ENCODE data around the gene LRIT1. TPM values are rescaled to one million over a fixed set of nuclear protein-coding genes. Genes with fewer than 3 reads are reported as not detected.

Gene LRIT1
- total RNA-seq, 1 donor from 2014 or later, result not detected

- intact Hi-C loops (cut with micrococcal nuclease), result no loop called here
- ATAC-seq, result no peak
- no peak for DNase-seq
Observed at GRCh38 chr10:84224411-84225028, 16.8 kb downstream of the LRIT1 start.

GRCh38 chr10:84221916-84222315 lies 19.4 kb downstream of the LRIT1 start:
- ATAC-seq, result no peak

GRCh38 chr10:84217746-84218145 lies 23.6 kb downstream of the LRIT1 start:
- ATAC-seq (no peak), DNase-seq (no peak)
- intact Hi-C loops (cut with micrococcal nuclease), result no loop called here

More at GRCh38 chr10:84221916-84222315, 19.4 kb downstream of the LRIT1 start:
- no peak for DNase-seq
- intact Hi-C loops (cut with micrococcal nuclease), result no loop called here

- intact Hi-C loops (cut with micrococcal nuclease), result no loop called here
- ATAC-seq (no peak), DNase-seq (no peak)
Observed at GRCh38 chr10:84216834-84217233, 24.5 kb downstream of the LRIT1 start.

GRCh38 chr10:84214612-84215235 lies 26.6 kb downstream of the LRIT1 start:
- ATAC-seq, result peak; percentile 27
- DNase-seq, result no peak
- intact Hi-C loops (cut with micrococcal nuclease), result no loop called here

DNA sequence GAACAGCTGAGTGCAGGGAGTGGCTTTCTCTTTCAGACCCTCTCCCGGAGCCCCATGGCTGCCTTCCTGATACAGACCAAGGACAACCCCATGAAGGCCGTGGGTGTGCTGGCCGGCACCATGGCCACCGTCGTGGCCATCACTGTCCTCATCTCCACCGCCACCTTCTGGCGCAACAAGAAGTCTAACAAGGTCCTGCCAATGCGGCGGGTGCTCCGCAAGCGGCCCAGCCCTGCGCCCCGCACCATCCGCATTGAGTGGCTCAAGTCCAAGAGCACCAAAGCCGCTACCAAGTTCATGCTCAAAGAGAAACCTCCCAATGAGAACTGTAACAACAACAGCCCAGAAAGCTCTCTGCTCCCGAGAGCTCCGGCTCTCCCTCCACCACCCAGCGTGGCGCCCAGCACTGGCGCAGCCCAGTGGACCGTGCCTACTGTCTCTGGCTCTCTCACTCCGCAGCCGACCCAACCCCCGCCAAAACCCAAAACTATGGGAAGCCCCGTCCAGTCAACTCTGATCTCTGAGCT lies 27.2 kb downstream of the LRIT1 start:
- no peak for DNase-seq
- ATAC-seq, result no peak
- intact Hi-C loops (cut with micrococcal nuclease), result no loop called here

DNA sequence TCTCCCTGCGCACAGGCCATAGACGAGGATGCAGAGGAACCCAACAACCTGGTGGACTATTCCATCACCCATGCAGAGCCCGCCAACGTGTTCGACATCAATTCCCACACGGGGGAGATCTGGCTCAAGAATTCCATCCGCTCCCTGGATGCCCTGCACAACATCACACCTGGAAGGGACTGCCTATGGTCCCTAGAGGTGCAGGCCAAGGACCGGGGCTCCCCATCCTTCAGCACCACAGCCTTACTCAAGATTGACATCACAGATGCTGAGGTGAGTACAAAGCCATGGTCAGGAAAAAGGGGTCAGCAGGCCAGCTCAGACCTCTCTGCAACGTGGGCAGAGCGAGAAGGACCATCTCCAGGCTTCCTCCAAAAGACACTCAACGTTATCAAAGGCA lies 28.3 kb downstream of the LRIT1 start:
- no peak for DNase-seq
- intact Hi-C loops (cut with micrococcal nuclease), result no loop called here
- no peak for ATAC-seq

- no peak for ATAC-seq
- no peak for DNase-seq
- intact Hi-C loops (cut with micrococcal nuclease), result no loop called here
Observed at GRCh38 chr10:84212014-84212413, 29.3 kb downstream of the LRIT1 start.

DNA sequence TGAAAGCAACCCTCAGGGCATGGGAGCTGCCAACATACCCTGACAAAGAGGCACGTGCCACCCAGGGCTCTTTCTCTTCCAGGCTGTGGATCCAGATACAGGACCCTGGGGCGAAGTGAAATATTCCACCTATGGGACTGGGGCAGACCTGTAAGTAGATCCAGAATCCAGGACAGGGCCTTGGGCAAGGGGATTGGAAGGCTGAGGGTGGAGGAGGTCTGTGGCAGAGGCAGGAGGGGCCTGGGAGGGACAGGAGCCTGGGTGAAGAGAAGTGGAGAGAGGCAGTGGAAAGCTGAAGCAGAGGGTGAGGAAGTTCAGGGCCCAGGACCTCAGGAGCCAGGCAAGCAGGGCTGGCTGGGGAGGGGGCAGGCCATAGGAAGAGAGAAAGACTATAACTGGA lies 29.8 kb downstream of the LRIT1 start:
- DNase-seq, result no peak
- no peak for ATAC-seq
- intact Hi-C loops (cut with micrococcal nuclease), result no loop called here

DNA sequence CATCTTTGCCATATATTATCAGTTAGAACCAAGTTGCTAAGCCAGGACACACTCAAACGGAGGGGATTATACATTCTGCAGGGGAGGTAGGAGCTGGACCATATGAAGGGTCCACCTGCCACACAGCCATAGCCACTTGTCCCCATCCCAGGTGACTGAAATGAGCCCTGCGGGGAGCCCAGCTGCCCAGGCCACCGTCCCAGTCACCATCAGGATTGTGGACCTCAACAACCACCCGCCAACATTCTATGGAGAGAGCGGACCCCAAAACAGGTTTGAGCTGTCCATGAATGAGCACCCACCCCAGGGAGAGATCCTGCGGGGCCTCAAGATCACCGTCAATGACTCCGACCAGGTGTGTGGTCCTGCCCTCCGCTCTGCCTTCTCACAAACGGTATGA lies 33.3 kb downstream of the LRIT1 start:
- DNase-seq (no peak), ATAC-seq (no peak)
- intact Hi-C loops (cut with micrococcal nuclease), result no loop called here

GRCh38 chr10:84205853-84206525 lies 35.4 kb downstream of the LRIT1 start:
- no peak for ATAC-seq

DNA sequence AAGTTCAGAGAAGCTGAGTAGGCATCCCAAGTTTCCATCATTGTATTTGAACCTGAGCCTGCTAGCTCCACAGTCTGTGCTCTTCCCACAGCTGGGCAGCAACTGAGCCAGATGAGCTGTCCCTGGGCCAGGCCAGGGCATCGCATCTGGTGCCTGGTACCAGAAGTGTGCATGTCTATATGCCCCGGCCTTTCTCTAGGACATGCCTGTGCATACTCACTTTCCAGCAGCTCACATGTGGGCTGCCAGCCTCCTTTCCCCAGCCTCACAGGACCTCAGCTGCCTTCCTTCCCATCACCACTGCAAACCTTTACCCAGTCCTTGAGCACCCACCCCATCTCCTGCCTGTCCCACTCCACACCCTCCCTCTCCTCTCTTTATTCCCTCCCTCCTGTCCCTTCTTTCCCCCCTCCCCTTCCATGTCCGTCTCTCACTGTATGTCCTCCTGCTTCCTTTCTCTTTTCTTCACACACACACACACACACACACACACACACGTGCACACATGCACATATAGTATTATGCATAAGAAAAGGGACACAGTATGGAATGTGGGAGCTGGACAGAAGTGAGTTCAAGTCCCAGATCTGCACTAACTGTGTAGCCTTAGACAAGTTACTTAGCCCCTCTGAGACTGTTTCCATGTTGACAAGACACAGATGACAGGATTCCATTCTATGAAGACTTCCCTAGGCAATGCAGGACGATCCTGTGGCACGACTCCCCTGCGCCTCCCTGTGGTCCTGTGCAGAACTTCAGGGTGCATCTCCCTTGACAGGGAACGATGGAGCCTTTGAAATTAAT lies 36.1 kb downstream of the LRIT1 start:
- DNase-seq, result peak; percentile 69
- ATAC-seq, result peak; percentile 80
- intact Hi-C loops (cut with micrococcal nuclease), result no loop called here

More at GRCh38 chr10:84205853-84206525, 35.4 kb downstream of the LRIT1 start:
- DNase-seq, result no peak
- intact Hi-C loops (cut with micrococcal nuclease), result no loop called here

GRCh38 chr10:84204610-84205009 lies 36.7 kb downstream of the LRIT1 start:
- no peak for DNase-seq
- ATAC-seq, result no peak
- intact Hi-C loops (cut with micrococcal nuclease), result no loop called here

DNA sequence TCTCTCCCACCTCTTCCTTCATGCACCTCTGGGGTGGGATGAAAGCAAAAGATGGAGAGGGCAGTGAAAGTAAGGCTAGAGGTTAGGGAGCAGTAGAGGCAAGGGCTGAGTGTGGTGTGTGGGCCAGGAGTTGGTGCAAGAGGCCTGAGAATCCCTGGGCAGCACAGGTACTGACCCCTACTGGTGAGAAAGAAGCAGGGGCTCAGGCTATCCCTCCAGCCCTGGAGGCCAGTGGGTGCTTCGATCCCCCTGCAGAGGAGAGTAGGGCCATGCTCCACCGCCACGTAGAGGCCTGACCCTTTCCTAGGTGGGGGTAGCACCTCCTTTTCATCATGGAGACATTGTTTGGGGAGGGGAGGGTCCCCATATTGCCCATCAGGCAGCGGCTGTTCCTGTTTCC lies 37.2 kb downstream of the LRIT1 start:
- ATAC-seq (no peak), DNase-seq (no peak)
- intact Hi-C loops (cut with micrococcal nuclease), result no loop called here

DNA sequence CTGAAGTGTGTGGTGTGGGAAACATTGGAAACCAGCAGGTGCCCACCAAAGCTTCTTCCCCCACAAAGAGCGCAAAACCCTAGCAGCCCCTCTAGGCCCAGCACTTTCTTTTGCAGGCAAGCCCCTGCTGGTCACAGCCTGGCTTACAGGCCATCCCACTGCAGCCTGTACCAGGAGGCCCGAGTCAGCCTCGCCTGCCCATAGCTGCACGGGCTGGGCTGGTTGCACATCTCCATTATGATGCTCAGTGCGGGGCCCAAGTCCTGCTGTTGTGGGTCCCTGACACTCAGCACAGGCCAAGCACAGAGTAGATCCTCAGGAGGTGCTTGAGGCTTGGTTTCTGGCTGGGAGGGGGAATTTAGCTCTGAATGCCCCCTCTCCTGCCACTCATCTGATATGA lies 39.0 kb downstream of the LRIT1 start:
- no peak for ATAC-seq
- DNase-seq, result no peak
- intact Hi-C loops (cut with micrococcal nuclease), result no loop called here

DNA sequence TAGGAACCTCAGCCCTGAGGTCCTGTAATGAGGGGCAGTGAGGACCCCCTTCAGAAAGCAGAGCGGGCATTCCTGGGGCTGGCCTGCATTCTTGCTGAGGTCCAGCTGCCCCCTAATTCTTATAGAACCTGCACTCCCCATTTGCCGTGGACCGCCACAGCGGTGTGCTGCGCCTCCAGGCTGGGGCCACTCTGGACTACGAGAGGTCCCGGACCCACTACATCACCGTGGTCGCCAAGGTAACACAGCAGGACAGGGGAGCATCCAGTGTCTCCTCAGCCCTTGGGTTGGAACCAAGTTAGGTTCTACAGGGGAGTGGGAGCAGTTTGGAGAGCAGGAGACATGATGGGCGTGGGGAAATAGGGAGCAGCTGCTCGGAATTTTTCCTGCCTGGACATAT lies 39.7 kb downstream of the LRIT1 start:
- no peak for ATAC-seq
- intact Hi-C loops (cut with micrococcal nuclease), result no loop called here
- no peak for DNase-seq

DNA sequence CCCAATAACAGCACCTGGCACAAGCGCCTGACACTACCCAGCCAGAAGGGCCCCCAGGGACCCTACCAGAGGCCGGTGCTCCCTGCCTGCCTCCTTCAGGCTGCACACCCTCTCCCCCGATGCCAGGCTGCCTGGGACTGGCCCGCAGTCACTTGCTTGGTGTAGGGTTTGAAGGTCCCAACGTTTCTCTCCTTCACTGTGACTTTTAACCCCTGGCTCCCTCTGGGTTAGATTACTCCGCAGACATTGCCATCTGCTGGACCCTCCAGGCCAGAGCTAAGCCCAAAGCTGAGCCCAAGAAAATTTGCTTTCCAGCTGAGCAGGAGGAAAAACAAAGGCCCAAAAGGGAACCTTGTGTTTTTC lies 40.1 kb downstream of the LRIT1 start:
- DNase-seq, result no peak
- no peak for ATAC-seq
- intact Hi-C loops (cut with micrococcal nuclease), result no loop called here

DNA sequence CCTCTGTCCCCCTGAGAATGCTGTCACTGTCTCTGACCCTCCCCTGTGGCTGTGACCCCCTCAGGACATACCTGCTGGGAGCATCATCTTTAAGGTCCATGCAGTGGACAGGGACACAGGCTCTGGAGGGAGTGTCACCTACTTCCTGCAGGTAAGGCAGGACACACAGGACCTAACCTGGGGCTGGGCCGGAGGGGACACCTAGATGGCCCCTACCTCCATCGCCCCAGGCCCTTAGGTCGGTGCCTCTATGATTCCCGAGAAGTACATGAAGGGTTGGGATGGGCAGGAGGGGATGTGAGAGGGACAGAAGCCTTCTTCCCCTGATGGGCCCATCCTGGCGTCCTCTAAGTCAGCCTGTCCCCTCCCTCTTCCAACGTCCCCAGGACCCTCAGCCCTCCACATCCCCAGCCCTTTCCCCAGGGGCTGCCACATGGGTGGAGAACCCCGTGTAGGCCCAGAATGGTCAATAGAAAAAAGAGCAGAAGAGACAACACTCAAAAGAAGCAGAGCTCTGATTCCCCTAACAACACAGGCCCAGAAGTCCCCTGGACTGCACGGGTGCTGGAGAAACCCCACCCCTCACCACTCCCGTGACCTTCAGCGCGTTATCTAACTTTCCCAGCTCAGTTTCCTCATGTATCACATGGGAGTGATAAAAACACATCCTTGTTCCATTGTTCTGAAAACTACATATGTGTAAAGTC lies 40.7 kb downstream of the LRIT1 start:
- ATAC-seq (no peak), DNase-seq (no peak)
- intact Hi-C loops (cut with micrococcal nuclease), result no loop called here

- intact Hi-C loops (cut with micrococcal nuclease), result no loop called here
- ATAC-seq (no peak), DNase-seq (no peak)
Observed at GRCh38 chr10:84198206-84198915, 43.0 kb downstream of the LRIT1 start.

Data from left ventricle myocardium superior (tissue), 1 donor.